Activated CD8-positive, alpha-beta memory T cell treated with anti-CD3 and anti-CD28 coated beads, Interleukin-2, amount 50 U/mL, for 1 hour (primary cell): ENCODE data around the gene SEL1L2.

Source experiments
- DNase-seq: peaks from one replicate; pipeline ENCODE4 v3.0.0-alpha.2; 2020; ENCODE audit errors: extremely low read depth

SEL1L2 gene

DNA sequence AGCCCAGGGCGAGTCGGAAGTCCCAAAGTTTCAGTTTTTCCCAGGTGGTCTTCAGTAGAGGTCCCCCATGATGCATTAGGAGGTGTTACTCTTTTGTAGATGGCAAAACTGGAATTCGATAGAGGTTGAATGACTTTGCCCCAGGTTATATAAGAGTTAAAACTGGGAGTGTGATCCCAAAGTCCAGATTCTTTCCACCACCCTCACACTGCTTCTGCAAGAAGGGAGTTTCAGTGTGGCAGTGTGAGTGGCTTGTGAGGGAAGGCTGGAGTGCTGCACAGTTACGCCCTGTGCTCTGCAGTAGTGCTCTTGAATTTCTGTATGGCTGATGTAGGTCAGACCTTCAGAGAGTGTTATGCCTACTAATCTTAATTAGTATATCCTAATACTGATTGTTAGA, 175.7 kb downstream of the SEL1L2 start:
- DNase-seq: no peak

DNA sequence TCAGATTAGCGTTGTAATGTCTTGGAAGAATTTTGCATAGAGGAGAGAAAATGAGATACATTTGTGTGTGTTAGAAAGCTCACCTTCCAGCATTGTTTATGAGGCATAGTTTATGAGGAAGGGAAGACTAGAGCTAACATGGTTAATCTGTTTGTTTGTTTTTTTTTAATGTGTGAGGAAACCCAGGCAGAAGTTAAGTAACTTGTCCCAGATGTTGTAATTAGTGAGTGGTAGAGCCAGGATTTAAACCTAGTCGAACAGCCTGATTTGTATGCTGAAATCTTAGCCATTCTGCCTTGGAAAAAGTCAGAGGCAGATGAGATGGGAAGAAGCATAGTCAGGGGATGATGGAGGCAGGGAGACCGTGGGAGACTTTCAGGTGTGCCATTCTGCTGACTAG, 176.5 kb downstream of the SEL1L2 start:
- no peak for DNase-seq

DNA sequence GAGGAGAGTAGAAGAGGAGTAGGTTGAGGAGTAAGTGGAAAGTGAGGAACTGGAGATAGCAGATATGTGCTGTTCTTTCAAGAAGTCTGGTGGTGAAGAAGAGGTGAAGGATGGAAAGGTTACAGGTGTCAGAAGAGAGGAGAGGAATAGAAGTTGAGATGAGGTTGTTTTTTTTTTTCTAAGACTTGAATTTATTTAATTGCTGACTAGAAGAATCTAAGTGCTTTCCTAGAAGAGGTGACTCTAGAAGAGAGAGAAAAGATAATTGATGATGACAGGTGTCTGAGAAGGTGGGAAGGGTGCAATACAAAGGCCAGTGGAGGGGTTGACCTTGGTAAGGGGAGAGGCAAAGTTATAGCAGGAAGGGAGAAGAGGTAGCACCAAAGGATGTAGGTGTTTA, 180.0 kb downstream of the SEL1L2 start:
- DNase-seq: no peak

GRCh38 chr20:13809855-13810254, 180.6 kb downstream of the SEL1L2 start:
- DNase-seq: no peak

DNA sequence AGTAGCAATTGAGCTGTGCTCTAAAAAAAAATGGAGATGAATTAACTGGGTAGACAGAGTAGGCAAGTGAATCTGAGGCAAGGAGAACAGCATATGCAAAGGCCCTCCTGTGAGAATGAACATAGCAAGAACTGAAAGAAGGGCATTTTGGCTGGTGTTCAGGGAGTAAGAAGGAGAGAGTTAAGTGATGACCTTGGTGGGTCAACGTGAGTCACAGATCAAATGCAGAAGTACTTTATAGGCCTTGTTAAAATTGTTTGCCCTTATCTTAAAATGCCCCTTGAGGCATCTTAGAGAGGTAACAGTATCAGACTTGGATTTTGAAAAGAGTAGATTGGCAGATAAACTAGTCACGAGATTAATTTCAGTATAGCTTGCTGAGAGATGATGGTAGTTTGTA, 181.0 kb downstream of the SEL1L2 start:
- DNase-seq: no peak

GRCh38 chr20:13800728-13801134, 189.7 kb downstream of the SEL1L2 start:
- no peak for DNase-seq

GRCh38 chr20:13799974-13800373, 190.4 kb downstream of the SEL1L2 start:
- no peak for DNase-seq
